Measurements from ENCODE around the gene GPR153. TPM values are rescaled to one million over a fixed set of nuclear protein-coding genes. Genes with fewer than 3 reads are reported as not detected.
A peak's percentile ranks its signal among the peaks of the same experiment; 100 is the strongest.
"Not testable (repeated sequence)": the region's sequence is repeated elsewhere in the genome, so short reads cannot be mapped to it uniquely, and the experiment has no call there.

The GPR153 gene
- under 1 TPM; 0.54 to 0.56 TPM for total RNA-seq

GRCh38 chr1:6260961-6261614, at the start of gene GPR153:
Gene GPR153 (minus strand): TSS chr1:6261098. CDS start chr1:6254905, 6,193 bp downstream.
- DNase-seq: peak; percentile 78
- peak within 1 kb of the TSS; percentile 40 for H3K4me3 Mint-ChIP-seq
- H3K36me3 Mint-ChIP-seq: no peaks in the 10 kb centered on the region
- no peak within 1 kb of the TSS for H3K27ac Mint-ChIP-seq
- H3K27me3 Mint-ChIP-seq: peaks cover 20% of the 10 kb centered on the region
- H3K9me3 Mint-ChIP-seq: no peaks in the 10 kb centered on the region
- no peaks in the 10 kb centered on the region for H3K4me1 Mint-ChIP-seq

GRCh38 chr1:6310116-6310848, 49.4 kb upstream of the GPR153 start:
- no peak for DNase-seq
- Mint-ChIP-seq H3K9me3 (peaks cover 4% of the 10 kb centered on the region), H3K4me3 (no peak overlapping the region), H3K36me3 (peaks cover 2% of the 10 kb centered on the region), H3K27ac (no peak overlapping the region), H3K27me3 (no peaks in the 10 kb centered on the region), H3K4me1 (no peaks in the 10 kb centered on the region)

DNA sequence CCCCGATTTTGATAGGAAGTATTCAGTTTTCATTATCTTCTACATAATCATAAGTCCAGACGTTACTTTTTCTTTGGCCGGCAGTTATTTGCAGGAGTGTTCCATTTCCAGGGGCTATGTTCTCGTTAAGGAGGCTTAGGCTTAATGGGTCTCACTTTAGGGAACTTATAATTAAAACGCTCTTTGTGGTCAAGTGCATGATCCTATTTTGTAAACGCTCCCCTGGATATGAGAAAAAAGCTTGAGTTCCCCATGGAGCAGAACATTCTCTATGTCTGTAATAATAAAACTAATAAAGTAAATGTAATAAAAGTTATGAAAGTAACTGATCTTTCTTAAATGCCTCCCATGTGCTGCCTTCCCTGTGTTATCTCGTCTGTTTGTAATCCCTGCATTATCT, 48.7 kb upstream of the GPR153 start:
- H3K4me3 Mint-ChIP-seq: no peak overlapping the region
- H3K27me3 Mint-ChIP-seq: no peaks in the 10 kb centered on the region
- no peak for DNase-seq

GRCh38 chr1:6308449-6308848, 47.6 kb upstream of the GPR153 start:
- Mint-ChIP-seq H3K4me3 (no peak overlapping the region), H3K4me1 (no peaks in the 10 kb centered on the region), H3K27ac (no peak overlapping the region), H3K9me3 (peaks cover 4% of the 10 kb centered on the region), H3K27me3 (no peaks in the 10 kb centered on the region), H3K36me3 (peaks cover 2% of the 10 kb centered on the region)
- no peak for DNase-seq

More for the DNA sequence above, 48.7 kb upstream of the GPR153 start:
- no peak overlapping the region for H3K27ac Mint-ChIP-seq
- H3K9me3 Mint-ChIP-seq: peaks cover 4% of the 10 kb centered on the region
- H3K36me3 Mint-ChIP-seq: peaks cover 2% of the 10 kb centered on the region
- H3K4me1 Mint-ChIP-seq: no peaks in the 10 kb centered on the region

DNA sequence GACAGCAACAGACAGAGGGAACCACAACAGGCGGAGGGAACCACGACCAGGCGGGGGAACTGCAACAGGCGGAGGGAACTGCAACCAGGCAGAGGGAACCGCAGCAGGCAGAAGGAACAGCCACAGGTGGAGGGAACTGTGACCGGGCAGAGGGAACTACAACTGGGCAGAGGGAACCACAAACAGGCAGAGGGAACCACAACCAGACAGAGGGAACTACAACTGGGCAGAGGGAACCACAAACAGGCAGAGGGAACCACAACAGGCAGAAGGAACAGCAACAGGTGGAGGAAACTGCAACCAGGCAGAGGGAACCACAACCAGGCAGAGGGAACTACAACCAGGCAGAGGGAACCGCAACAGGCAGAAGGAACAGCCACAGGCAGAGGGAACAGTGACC, 46.8 kb upstream of the GPR153 start:
- not testable (repeated sequence) for H3K9me3 Mint-ChIP-seq, H3K27me3 Mint-ChIP-seq, H3K4me3 Mint-ChIP-seq, DNase-seq, H3K27ac Mint-ChIP-seq, H3K36me3 Mint-ChIP-seq, H3K4me1 Mint-ChIP-seq

- Mint-ChIP-seq H3K27me3 (no peaks in the 10 kb centered on the region), H3K4me3 (no peak overlapping the region), H3K27ac (no peak overlapping the region), H3K4me1 (no peaks in the 10 kb centered on the region), H3K9me3 (peaks cover 4% of the 10 kb centered on the region), H3K36me3 (peaks cover 2% of the 10 kb centered on the region)
- no peak for DNase-seq
Observed at GRCh38 chr1:6307099-6307498, 46.2 kb upstream of the GPR153 start.

- DNase-seq: no peak
- Mint-ChIP-seq H3K27me3 (no peaks in the 10 kb centered on the region), H3K27ac (no peak overlapping the region), H3K4me3 (no peak overlapping the region), H3K36me3 (peaks cover 2% of the 10 kb centered on the region), H3K4me1 (no peaks in the 10 kb centered on the region), H3K9me3 (peaks cover 4% of the 10 kb centered on the region)
Observed at GRCh38 chr1:6303397-6304012, 42.6 kb upstream of the GPR153 start.

- Mint-ChIP-seq H3K9me3 (no peaks in the 10 kb centered on the region), H3K27ac (no peak overlapping the region), H3K4me1 (no peaks in the 10 kb centered on the region), H3K36me3 (peaks cover 2% of the 10 kb centered on the region), H3K27me3 (no peaks in the 10 kb centered on the region), H3K4me3 (no peak overlapping the region)
- no peak for DNase-seq
Observed at GRCh38 chr1:6302568-6302967, 41.7 kb upstream of the GPR153 start.

- Mint-ChIP-seq H3K4me3 (no peak overlapping the region), H3K27me3 (no peaks in the 10 kb centered on the region), H3K36me3 (no peaks in the 10 kb centered on the region), H3K4me1 (no peaks in the 10 kb centered on the region), H3K27ac (no peak overlapping the region), H3K9me3 (no peaks in the 10 kb centered on the region)
- DNase-seq: no peak
Observed at GRCh38 chr1:6301526-6301925, 40.6 kb upstream of the GPR153 start.

- H3K27ac Mint-ChIP-seq: no peak overlapping the region
- no peaks in the 10 kb centered on the region for H3K9me3 Mint-ChIP-seq
- DNase-seq: no peak
Observed at GRCh38 chr1:6300342-6301048, 39.6 kb upstream of the GPR153 start.

GRCh38 chr1:6299557-6300165, 38.8 kb upstream of the GPR153 start:
- H3K27me3 Mint-ChIP-seq: no peaks in the 10 kb centered on the region
- no peaks in the 10 kb centered on the region for H3K4me1 Mint-ChIP-seq
- H3K4me3 Mint-ChIP-seq: no peak overlapping the region
- H3K27ac Mint-ChIP-seq: no peak overlapping the region
- H3K36me3 Mint-ChIP-seq: peaks cover 1% of the 10 kb centered on the region
- no peaks in the 10 kb centered on the region for H3K9me3 Mint-ChIP-seq
- no peak for DNase-seq

More at GRCh38 chr1:6300342-6301048, 39.6 kb upstream of the GPR153 start:
- H3K27me3 Mint-ChIP-seq: no peaks in the 10 kb centered on the region
- no peak overlapping the region for H3K4me3 Mint-ChIP-seq
- no peaks in the 10 kb centered on the region for H3K36me3 Mint-ChIP-seq
- H3K4me1 Mint-ChIP-seq: no peaks in the 10 kb centered on the region

DNA sequence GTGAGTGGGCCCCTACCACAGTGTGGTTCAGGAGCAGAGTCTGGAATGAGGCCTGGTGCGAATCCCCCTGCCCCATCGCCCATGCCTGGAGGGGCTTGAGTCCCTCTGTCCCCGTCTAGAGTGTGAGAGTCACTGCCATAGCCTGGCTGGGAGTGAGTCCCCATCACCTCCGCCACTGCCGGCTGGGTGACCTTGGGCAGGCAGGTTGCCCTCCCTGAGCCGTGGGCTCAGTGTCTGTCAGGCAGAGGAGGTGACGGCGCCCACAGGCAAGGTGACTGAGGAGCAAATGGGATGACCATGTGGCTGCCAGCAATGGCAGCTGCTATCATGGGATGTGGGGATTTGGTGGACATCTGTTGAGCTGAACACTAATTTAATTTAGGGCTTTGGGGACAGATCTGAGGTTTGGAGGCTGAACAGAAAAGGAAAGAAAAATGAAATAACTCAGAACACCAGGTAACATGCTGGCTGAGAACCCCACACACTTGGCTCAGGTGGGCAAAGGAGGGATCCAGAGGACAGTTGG, 38.1 kb upstream of the GPR153 start:
- H3K4me1 Mint-ChIP-seq: no peaks in the 10 kb centered on the region

GRCh38 chr1:6298530-6298929, 37.6 kb upstream of the GPR153 start:
- no peak for DNase-seq
- no peak overlapping the region for H3K27ac Mint-ChIP-seq
- peaks cover 1% of the 10 kb centered on the region for H3K36me3 Mint-ChIP-seq
- H3K4me1 Mint-ChIP-seq: no peaks in the 10 kb centered on the region
- H3K9me3 Mint-ChIP-seq: no peaks in the 10 kb centered on the region
- no peak overlapping the region for H3K4me3 Mint-ChIP-seq
- no peaks in the 10 kb centered on the region for H3K27me3 Mint-ChIP-seq

More for the DNA sequence above, 38.1 kb upstream of the GPR153 start:
- Mint-ChIP-seq H3K27ac (no peak overlapping the region), H3K4me3 (no peak overlapping the region), H3K36me3 (peaks cover 1% of the 10 kb centered on the region), H3K9me3 (no peaks in the 10 kb centered on the region), H3K27me3 (no peaks in the 10 kb centered on the region)
- DNase-seq: no peak

GRCh38 chr1:6295910-6296309, 35.0 kb upstream of the GPR153 start:
- no peak for DNase-seq
- Mint-ChIP-seq H3K4me1 (no peaks in the 10 kb centered on the region), H3K4me3 (no peak overlapping the region), H3K27me3 (no peaks in the 10 kb centered on the region), H3K9me3 (no peaks in the 10 kb centered on the region), H3K27ac (no peak overlapping the region), H3K36me3 (peaks cover 1% of the 10 kb centered on the region)

Measured in activated naive CD8-positive, alpha-beta T cell treated with anti-CD3 and anti-CD28 coated beads for 36 hours (primary cell).